B cell (primary cell): ENCODE measurements around the gene HYDIN. TPM values are rescaled to one million over a fixed set of nuclear protein-coding genes. Genes with fewer than 3 reads are reported as not detected.

Experiments
- ATAC-seq: fragments of 200-7000 bp; cut with Tn5 transposase; one replicate; pipeline ENCODE4 v1.10.0; 2021; ENCODE audit warnings: low read depth, mild to moderate bottlenecking, moderate number of reproducible peaks, moderate library complexity
- CTCF ChIA-PET: fragments of 350-600 bp; sonication (Branson Sonifier 250); formaldehyde crosslinking; loops from one replicate; lab custom pipeline; 2021; ENCODE audit warnings: antibody characterized with exemption, inconsistent platforms; lab: Charles Lee
- POLR2A ChIA-PET: fragments of 350-600 bp; sonication (Branson Sonifier 250); formaldehyde crosslinking; loops from one replicate; lab custom pipeline; 2021; ENCODE audit warnings: antibody characterized with exemption; lab: Charles Lee
- DNase-seq: peaks from one replicate; pipeline ENCODE4 v3.0.0; 2013
- H2AFZ ChIP-seq: 2 replicates; pipeline ENCODE4 v1.6.1; 2012; ENCODE audit warnings: mild to moderate bottlenecking, low read depth, low read length; ENCODE audit not compliant: insufficient read depth, poor library complexity, severe bottlenecking
- H3K27ac ChIP-seq, 2 donors: 1 replicate in 1 of 2; 2 replicates in 1 of 2; pipeline ENCODE4 v1.5.1; 2012 to 2013; ENCODE audit warnings: low read length in 2 of 2, mild to moderate bottlenecking in 2 of 2, moderate library complexity in 1 of 2
- H3K27me3 ChIP-seq, 4 experiments: fragments of 200-600 bp in 1 of 4; sonication (generic) in 1 of 4; replicated peaks in 1 of 4; 1 replicate in 2 of 4; 2 replicates in 2 of 4; pipeline versions ENCODE4 v1.6.1 to v1.7.0; 2013 to 2016; ENCODE audit warnings: low read length in 3 of 4, mild to moderate bottlenecking in 2 of 4, mixed read lengths in 1 of 4, moderate library complexity in 1 of 4; ENCODE audit not compliant: insufficient read depth in 4 of 4, control insufficient read depth in 3 of 4; ENCODE audit errors: control extremely low read depth in 1 of 4
- H3K36me3 ChIP-seq, 2 experiments: replicated peaks in 1 of 2; 1 replicate in 1 of 2; 2 replicates in 1 of 2; pipeline versions ENCODE4 v1.6.1 to v1.7.1; 2013; ENCODE audit warnings: low read length in 1 of 2; ENCODE audit not compliant: insufficient read depth in 2 of 2, control insufficient read depth in 1 of 2; ENCODE audit errors: control extremely low read depth in 1 of 2, extremely low read depth in 1 of 2
- H3K4me1 ChIP-seq, 2 donors: fragments of 200-600 bp in 1 of 2; sonication (generic) in 1 of 2; 1 replicate in 1 of 2; 2 replicates in 1 of 2; pipeline versions ENCODE4 v1.5.1 to v1.6.1; 2013 to 2017; ENCODE audit warnings: low read length in 2 of 2; ENCODE audit not compliant: control insufficient read depth in 2 of 2, insufficient read depth in 2 of 2
- H3K4me2 ChIP-seq: replicated peaks from 2 replicates; pipeline ENCODE3; 2012; ENCODE audit warnings: mild to moderate bottlenecking, low read depth, low read length; ENCODE audit not compliant: poor library complexity, severe bottlenecking
- H3K4me3 ChIP-seq, 5 experiments: fragments of 200-600 bp in 1 of 5; sonication (generic) in 1 of 5; 1 replicate in 3 of 5; 2 replicates in 2 of 5; pipeline versions ENCODE4 v1.5.1 to v1.7.0; 2011 to 2016; ENCODE audit warnings: low read length in 4 of 5, mild to moderate bottlenecking in 4 of 5, low read depth in 2 of 5, control low read depth in 1 of 5, moderate library complexity in 1 of 5; ENCODE audit not compliant: insufficient read depth in 1 of 5; ENCODE audit errors: control extremely low read depth in 1 of 5, extremely low read depth in 1 of 5
- H3K79me2 ChIP-seq: fragments of 200-600 bp; sonication (generic); one replicate; pipeline ENCODE4 v1.6.0; 2016; ENCODE audit warnings: low read length; ENCODE audit not compliant: control insufficient read depth, insufficient read depth
- H3K9ac ChIP-seq: fragments of 200-600 bp; sonication (generic); 2 replicates; pipeline ENCODE4 v1.6.1; 2017; ENCODE audit warnings: mild to moderate bottlenecking, low read length, moderate library complexity
- H3K9me3 ChIP-seq, 3 donors: one replicate each; pipeline versions ENCODE4 v1.6.1 to v1.7.1; 2013; ENCODE audit warnings: low read length in 2 of 3; ENCODE audit not compliant: control insufficient read depth in 2 of 3, insufficient read depth in 1 of 3; ENCODE audit errors: control extremely low read depth in 1 of 3
- H4K20me1 ChIP-seq: 2 replicates; pipeline ENCODE4 v1.6.0; 2012; ENCODE audit warnings: mild to moderate bottlenecking, low read length; ENCODE audit not compliant: insufficient read depth, control insufficient read depth, poor library complexity, severe bottlenecking
- H3K27ac Mint-ChIP-seq: one replicate; pipeline ENCODE4 v1.8.0; 2021; ENCODE audit warnings: mixed read lengths
- H3K27me3 Mint-ChIP-seq: one replicate; pipeline ENCODE4 v1.8.0; 2021; ENCODE audit warnings: mixed read lengths
- H3K4me1 Mint-ChIP-seq: one replicate; pipeline ENCODE4 v1.8.0; 2021; ENCODE audit warnings: mixed read lengths
- H3K4me3 Mint-ChIP-seq: one replicate; pipeline ENCODE4 v1.8.0; 2021; ENCODE audit warnings: mixed read lengths
- H3K9me3 Mint-ChIP-seq: one replicate; pipeline ENCODE4 v1.8.0; 2022; ENCODE audit warnings: mixed read lengths; ENCODE audit not compliant: insufficient read depth
- EZH2 ChIP-seq: IDR thresholded peaks from 2 replicates; pipeline ENCODE4 v1.6.1; 2012; ENCODE audit warnings: borderline replicate concordance, low read depth, mild to moderate bottlenecking, moderate library complexity, low read length; ENCODE audit not compliant: insufficient read depth, poor library complexity, severe bottlenecking
- WGBS: methylation state at CpG from one replicate; pipeline ENCODE4 v1.1.5; 2013; ENCODE audit warnings: missing lambda C conversion rate; ENCODE audit not compliant: insufficient coverage; 5-methylcytosine and 5-hydroxymethylcytosine counted together
- intact Hi-C: fragments of 100-400 bp; cut with micrococcal nuclease; formaldehyde crosslinking; loops from one replicate; pipeline ENCODE4 v1.10.0; 2022
- polyA plus RNA-seq: library from polyadenylated mRNA; depleted of rRNA; stranded (reverse); fragments of >200 nt; gene quantifications from 2 replicates; pipeline ENCODE4 v1.2.3, GENCODE V29; 2012
- total RNA-seq, 2 donors: library from RNA; stranded (reverse); fragments of 120-200 nt in 1 of 2; gene quantifications; 1 replicate in 1 of 2; 2 replicates in 1 of 2; pipeline versions ENCODE4 v1.2.3 to v1.2.4, GENCODE V29; 2013 to 2022
- TF ChIP-seq, protein P1 (sequence below): fragments of 200-600 bp; IDR thresholded peaks from one replicate; pipeline ENCODE4 v1.8.0; 2022; ENCODE audit warnings: antibody characterized with exemption, mild to moderate bottlenecking

HYDIN gene
- total and polyA plus RNA-seq, 2 donors (not counting 1 experiment from before 2014, with no cell fraction given): 0.10 TPM; not detected in 1

- Histone ChIP-seq H4K20me1 (no peaks in the 10 kb centered on the region), H3K4me1 (peaks cover 10 to 13% of the 10 kb centered on the region in 2 donors), H3K27ac (no peak overlapping the region), H3K27me3 (no peaks in the 10 kb centered on the region), H3K36me3 (no peaks in the 10 kb centered on the region), H3K9ac (no peak overlapping the region), H3K4me2 (no peak overlapping the region), H3K4me3 (no peak overlapping the region), H2AFZ (no peak overlapping the region), H3K79me2 (no peaks in the 10 kb centered on the region), H3K9me3 (no peaks in the 10 kb centered on the region)
- intact Hi-C loops: no loop called here
- Mint-ChIP-seq H3K27me3 (peaks cover 3% of the 10 kb centered on the region), H3K27ac (no peak overlapping the region), H3K4me1 (peaks cover 14% of the 10 kb centered on the region), H3K4me3 (no peak overlapping the region), H3K9me3 (no peaks in the 10 kb centered on the region)
- POLR2A ChIA-PET: no interaction called here
- ATAC-seq (no peak), DNase-seq (no peak)
- CTCF ChIA-PET: no interaction called here
- TF ChIP-seq, protein P1, sequence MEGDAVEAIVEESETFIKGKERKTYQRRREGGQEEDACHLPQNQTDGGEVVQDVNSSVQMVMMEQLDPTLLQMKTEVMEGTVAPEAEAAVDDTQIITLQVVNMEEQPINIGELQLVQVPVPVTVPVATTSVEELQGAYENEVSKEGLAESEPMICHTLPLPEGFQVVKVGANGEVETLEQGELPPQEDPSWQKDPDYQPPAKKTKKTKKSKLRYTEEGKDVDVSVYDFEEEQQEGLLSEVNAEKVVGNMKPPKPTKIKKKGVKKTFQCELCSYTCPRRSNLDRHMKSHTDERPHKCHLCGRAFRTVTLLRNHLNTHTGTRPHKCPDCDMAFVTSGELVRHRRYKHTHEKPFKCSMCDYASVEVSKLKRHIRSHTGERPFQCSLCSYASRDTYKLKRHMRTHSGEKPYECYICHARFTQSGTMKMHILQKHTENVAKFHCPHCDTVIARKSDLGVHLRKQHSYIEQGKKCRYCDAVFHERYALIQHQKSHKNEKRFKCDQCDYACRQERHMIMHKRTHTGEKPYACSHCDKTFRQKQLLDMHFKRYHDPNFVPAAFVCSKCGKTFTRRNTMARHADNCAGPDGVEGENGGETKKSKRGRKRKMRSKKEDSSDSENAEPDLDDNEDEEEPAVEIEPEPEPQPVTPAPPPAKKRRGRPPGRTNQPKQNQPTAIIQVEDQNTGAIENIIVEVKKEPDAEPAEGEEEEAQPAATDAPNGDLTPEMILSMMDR: no peak
- no peak for TF ChIP-seq EZH2
- no CpG with 5 or more reads among the region's 1 CpG for WGBS
Measured at GRCh38 chr16:71258372-71258771, 27.9 kb upstream of the HYDIN start.

GRCh38 chr16:71257768-71258167 lies 27.2 kb upstream of the HYDIN start:
- WGBS: no CpG with 5 or more reads among the region's 1 CpG
- TF ChIP-seq, protein P1: no peak
- TF ChIP-seq EZH2: no peak
- ChIA-PET POLR2A (no interaction called here), CTCF (no interaction called here)
- Histone ChIP-seq H3K4me2 (no peak overlapping the region), H3K4me1 (peaks cover 10 to 13% of the 10 kb centered on the region in 2 donors), H3K9ac (no peak overlapping the region), H4K20me1 (no peaks in the 10 kb centered on the region), H3K9me3 (no peaks in the 10 kb centered on the region), H3K36me3 (no peaks in the 10 kb centered on the region), H3K4me3 (no peak overlapping the region), H3K79me2 (no peaks in the 10 kb centered on the region), H3K27me3 (no peaks in the 10 kb centered on the region), H3K27ac (no peak overlapping the region), H2AFZ (no peak overlapping the region)
- no peak for DNase-seq
- Mint-ChIP-seq H3K27ac (no peak overlapping the region), H3K4me1 (peaks cover 14% of the 10 kb centered on the region), H3K4me3 (no peak overlapping the region), H3K9me3 (no peaks in the 10 kb centered on the region), H3K27me3 (peaks cover 3% of the 10 kb centered on the region)
- intact Hi-C loops: no loop called here
- no peak for ATAC-seq
